ENCODE data around the gene MYBBP1A.
"Not testable (repeated sequence)": the region's sequence is repeated elsewhere in the genome, so short reads cannot be mapped to it uniquely, and the experiment has no call there.

Gene MYBBP1A

DNA sequence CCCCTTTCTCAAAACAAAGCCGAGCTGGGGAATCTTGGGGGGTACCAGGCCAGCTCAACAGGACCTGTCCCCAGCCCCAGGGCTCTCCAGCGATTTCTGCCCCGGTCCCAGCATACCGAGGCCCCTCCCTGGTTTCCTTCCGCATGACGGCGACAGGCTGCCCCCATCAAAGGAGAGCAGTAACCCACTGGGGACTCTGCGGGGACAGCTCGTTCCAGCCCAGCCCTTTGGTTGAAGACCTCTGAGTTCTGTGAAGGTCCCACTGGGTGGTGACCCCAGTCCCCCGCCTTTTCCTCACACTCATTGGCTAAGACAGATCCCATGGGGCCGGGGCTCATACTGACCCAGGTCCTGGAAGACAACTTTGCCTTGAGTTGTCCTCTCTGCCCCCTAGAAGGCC is 33.2 kb upstream of the MYBBP1A start:
- no peak for DNase-seq

DNA sequence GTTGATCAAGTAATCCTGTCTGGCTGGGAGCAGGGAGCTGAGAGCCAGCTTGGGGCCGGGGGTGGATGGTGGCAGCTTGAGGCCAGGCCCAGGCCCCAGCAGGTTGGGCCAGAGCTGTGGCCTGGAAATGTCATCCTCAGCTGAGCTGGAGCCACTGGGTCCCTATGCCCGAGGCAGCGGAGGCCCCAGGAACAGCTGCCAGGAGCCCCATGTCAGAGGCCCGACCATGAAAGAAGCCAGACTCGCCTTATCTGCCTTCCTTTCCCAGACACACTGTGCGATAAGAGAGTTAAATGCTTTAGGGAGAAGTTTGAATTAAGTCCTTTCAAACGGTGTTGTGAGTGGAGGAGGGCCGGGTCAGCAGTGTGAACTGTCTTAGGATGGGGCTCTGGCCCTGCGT is 32.6 kb upstream of the MYBBP1A start:
- DNase-seq = no peak

DNA sequence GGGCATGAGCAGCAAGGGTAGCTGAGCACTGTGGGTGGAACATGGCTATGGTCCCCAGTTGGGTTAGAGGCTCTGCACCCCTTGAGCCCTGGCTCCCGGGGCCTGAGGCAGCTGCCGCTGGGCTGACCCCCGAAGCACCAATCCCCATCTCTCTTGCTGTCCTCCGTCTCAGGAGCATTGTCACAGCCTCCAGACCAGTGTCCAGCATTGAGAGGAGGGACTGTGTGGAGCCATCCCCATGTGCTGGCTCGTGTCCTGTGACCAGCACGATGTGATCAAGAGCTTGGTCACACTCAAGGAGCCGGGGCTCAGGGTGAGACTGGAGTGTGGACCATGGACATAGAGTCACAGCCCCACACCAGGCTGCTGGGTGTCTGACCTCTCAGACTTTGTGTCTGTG is 32.0 kb upstream of the MYBBP1A start:
- no peak for DNase-seq

GRCh38 chr17:4586043-4586442 is 30.9 kb upstream of the MYBBP1A start:
- no peak for DNase-seq

GRCh38 chr17:4585638-4585994 is 30.4 kb upstream of the MYBBP1A start:
- no peak for DNase-seq

DNA sequence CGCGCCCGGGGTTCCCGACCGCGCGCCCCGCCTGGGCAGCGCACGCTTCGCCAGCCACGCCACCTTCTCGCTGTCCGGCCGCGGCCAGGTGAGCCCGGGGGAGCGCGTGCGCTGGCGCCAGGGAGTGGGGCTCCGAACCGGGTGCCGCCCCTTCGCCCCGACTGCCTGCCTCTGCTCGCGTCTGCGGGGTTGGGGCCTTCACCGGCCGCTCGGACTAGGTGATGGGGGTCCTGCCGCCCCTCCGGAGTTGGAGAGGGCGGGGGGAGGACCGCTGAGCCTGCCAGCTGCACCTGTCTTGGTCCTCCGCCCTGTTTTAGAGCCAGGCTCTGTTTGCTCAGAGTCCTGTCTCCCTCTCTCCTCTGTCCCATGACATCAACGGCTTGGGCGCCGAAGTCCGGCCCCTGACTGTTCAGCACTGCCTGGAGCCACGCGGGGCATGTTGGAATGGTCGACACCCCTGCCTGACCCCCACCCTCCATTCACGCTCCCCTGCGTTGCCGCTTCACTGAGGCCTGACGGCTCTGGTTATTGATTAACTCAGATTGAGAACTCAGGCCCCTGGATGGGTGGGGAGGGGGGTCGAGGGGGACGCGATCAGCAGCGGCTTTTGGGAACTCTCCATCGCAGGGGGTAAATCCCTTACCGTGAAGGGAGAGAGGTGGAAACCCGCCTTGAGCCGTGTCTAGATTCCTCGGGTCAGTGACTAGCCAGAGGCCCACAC is 29.9 kb upstream of the MYBBP1A start:
- no peak for DNase-seq

DNA sequence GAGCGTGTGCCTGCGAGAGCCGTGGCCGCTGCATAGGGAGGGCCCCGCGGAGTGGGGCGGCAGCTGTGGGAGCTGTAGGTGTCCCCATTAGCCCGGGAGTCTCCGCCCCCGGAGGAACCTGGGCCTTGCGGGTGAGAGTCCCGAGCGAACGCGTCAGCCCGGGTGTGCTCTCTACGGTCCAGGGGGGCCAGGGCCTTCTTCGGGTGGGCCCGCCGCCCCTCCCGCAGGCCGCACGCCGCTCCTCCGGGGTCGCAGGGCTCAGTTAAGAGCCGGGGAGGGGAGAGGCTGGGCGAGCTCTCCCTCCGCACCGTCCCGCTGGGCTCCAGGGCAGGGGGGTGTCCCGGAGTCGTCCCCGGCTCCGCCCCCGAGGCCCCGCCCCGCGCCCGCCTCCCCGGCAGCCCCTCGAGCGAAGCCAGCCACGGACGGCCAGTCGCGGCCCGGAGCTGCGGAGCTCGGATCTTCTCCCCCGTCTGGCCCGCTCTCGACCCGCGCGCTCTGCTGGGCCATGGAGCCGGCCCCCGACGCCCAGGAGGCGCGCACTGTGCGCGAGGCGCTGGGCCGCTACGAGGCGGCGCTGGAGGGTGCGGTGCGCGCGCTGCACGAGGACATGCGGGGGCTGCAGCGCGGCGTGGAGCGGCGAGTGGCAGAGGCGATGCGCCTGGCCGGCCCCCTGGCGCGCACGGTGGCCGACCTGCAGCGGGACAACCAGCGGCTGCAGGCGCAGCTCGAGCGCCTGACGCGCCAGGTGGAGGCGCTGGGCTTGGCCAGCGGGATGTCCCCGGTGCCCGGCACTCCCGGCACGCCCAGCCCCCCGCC is 29.1 kb upstream of the MYBBP1A start, which contains the start of gene SMTNL2:
SMTNL2 (plus strand) TSS at position 429 of the 816 bp plus-strand sequence; CDS start at position 506, 77 bp downstream.
- DNase-seq = no peak

DNA sequence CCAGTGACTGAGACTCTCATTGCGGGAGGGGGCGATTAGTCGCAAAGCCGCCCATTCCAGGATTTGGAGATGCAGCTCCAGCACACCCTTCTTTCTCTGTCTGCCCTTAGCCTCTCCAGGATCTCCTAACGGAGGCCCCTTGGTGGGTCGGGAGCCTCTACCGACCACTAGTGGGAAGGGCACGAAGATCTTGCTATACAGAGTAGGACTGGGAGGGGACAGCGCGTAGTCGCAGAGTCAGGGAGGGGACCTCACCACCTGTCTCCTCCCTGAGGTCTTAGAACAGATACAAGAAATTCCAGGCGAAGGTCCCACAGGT is 28.6 kb upstream of the MYBBP1A start:
- DNase-seq = no peak

DNA sequence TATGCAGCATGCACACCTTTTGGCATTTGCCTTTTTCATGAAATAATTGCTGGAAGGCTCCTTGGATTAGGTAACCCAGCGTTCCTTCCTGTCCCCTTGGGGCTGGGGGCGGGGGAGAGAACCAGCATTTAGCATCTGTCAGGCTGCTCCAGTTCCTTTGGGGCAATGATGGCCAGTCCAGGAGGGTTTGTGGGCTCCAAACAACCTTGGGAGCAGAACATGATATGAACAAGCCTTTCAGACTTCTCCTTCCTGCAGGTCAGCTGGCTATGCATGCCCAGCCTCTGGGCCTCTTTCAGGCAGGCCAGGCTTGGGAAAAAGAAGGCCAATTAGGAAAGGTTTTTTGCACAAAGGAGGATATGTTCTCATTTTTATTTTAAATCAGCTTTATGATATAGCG is 28.0 kb upstream of the MYBBP1A start:
- no peak for DNase-seq

GRCh38 chr17:4582691-4583090 is 27.5 kb upstream of the MYBBP1A start:
- no peak for DNase-seq

- DNase-seq = no peak
Measured at GRCh38 chr17:4582101-4582501, 26.9 kb upstream of the MYBBP1A start.

DNA sequence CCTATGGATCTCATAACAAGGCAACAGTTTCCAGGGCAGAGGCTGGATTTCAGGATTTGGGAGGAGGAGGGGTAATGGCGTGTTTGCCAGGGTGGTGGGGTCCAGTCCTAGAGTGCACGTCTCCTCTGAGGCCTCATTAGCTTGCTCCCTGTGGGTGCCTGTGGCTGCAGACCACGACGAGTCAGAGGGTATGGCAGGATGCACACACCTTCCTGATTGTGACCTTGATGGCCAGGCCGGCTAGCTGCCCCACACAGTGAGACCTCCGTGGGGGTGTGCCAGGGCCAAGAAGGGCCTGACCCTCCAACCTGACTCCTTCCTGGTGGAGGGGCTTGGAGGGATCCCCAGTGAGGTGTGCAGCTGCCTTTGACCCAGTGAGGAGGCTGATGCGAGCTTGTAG is 25.1 kb upstream of the MYBBP1A start:
- no peak for DNase-seq

DNA sequence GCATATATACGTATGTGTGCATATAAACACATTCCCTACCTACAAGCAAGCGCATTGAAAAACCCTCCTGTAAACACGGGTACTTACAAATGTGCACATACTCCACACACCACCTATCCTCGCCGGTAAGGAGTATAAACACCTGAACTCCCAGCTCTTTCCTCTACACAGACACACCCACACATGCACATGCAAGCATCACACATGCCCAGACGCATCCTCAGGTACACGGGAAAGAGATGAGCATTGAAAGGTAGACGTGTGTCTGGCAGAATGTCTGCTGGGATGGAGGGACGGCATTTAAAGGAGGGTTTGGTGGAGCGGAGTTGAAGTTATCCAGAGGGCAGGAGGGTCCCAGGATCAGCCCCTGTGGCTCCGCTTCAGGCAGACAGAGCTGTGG is 24.5 kb upstream of the MYBBP1A start:
- DNase-seq = no peak

DNA sequence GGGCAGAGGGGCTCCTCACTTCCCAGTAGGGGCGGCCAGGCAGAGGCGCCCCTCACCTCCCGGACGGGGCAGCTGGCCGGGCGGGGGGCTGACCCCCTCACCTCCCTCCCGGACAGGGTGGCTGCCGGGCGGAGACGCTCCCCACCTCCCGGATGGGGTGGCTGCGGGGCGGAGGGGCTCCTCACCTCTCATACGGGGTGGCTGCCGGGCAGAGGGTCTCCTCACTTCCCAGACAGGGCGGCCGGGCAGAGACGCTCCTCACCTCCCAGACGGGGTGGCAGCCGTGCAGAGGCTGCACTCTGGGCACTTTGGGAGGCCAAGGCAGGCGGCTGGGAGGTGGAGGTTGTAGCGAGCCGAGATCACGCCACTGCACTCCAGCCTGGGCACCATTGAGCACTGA is 23.2 kb upstream of the MYBBP1A start:
- not testable (repeated sequence) for DNase-seq

GRCh38 chr17:4577386-4577993 is 22.3 kb upstream of the MYBBP1A start:
- no peak for DNase-seq

- no peak for DNase-seq
Measured at GRCh38 chr17:4576729-4577322, 21.6 kb upstream of the MYBBP1A start.

DNA sequence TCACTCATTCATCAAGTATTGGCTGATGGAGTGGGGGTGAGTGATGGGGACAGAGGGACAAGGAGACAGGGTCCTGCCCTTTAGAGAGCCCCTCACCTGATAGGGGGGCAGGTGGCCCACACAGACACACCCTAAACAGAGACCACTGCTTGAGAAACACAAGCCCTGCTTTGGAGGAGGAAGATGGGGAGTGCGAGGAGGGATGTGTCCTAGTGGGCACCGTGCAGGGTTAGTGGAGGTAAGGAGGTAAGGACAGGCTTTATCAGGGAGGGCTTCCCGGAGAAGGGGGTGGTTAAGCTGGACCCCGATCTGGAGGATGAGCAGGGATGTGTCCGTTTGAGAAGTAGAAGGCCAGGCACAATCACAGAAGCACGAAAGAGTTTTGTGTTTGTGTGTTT is 21.0 kb upstream of the MYBBP1A start:
- no peak for DNase-seq

DNA sequence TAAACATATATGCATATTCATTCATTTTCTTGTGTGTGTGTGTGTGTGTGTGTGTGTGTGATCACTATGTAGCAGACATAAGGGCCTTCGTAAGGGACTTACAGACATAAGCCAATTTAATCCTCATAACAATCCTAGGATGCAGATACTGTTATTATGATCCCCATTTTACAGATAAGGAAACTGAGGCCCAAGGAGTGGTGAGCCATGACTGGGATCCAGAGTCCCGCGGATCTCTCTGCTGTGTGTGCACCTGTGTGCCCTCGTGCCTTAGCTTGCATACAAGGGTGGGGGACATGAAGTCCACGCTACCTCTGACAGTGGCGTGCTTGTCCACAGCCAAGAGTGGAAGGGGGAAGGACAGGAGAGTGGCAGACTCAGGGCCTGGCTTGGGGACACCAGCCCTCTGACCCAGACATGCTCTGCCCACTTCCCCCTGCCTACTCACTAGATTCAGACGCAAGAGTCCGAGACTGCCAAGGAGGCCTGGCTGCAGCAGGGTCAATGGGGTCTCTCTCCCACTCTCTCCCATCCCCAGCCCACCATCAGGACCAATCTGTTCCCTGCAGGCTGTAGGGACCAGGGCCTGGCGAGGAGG is 19.4 kb upstream of the MYBBP1A start:
- DNase-seq = no peak

DNA sequence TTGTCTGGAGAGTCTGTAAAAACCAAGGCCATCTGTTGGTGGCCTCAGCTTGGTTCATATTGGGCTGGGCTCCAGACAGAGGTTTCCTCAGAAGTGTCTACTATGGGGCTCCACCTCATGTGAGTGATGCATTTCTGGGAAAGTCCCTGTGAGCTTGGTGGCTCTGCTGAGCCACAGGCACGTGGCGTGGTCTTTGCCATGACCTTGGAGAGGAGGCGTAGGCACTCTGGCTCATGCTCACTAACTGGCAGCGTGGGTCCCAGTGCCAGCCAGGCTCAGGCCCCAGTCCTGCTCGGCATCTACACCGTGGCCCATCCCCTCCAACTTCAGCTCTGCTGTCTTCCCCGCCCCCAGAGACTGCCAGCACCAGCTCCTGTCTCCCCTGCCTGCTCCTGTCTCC is 18.5 kb upstream of the MYBBP1A start:
- DNase-seq = peak; percentile 31

GRCh38 chr17:4573115-4573514 is 17.9 kb upstream of the MYBBP1A start:
- DNase-seq = no peak

DNA sequence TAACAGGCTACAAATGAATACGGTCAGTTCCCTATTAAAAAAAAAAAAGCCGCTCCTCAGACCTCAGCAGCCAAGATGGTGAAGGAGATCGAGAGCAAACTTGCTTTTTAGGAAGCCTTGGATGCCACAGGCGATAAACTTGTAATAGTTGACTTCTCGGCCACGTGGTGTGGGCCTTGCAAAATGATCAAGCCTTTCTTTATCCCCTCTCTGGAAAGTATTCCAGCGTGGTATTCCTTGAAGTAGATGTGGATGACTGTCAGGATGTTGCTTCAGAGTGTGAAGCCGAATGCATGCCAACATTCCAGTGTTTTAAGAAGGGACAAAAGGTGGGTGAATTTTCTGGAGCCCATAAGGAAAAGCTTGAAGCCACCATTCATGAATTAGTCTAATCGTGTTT is 16.9 kb upstream of the MYBBP1A start:
- no peak for DNase-seq

DNA sequence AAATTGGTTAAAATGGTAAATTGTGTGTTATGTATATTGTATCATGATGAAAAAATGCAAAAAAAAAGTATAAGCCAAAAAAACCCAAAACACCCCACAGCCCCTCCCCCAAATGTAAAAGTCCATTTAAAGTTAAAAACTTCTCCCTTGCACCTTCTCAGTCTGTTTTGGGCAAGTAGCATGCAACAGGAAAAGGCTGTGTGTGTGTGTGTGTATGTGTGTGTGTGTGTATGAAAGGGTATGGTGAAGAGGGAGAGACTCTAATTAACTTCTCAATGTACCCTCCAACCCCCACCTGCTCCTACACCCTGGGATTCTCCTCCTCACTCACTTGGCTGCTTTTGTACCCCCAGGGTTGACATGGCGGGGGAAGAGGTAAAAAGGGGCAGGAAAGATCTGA is 14.4 kb upstream of the MYBBP1A start:
- no peak for DNase-seq

GRCh38 chr17:4566785-4567184 is 11.6 kb upstream of the MYBBP1A start:
- no peak for DNase-seq

Measured in activated CD4-positive, alpha-beta T cell treated with anti-CD3 and anti-CD28 coated beads for 1 hour (primary cell).